PC-3 (cell line): Measurements from ENCODE around the gene ANXA7. TPM values are rescaled to one million over a fixed set of nuclear protein-coding genes. Genes with fewer than 3 reads are reported as not detected.

Experiments used
- ATAC-seq: fragments of 200-7000 bp; cut with Tn5 transposase; 2 replicates; pipeline ENCODE4 v1.9.1; 2020; ENCODE audit warnings: mild to moderate bottlenecking, moderate library complexity
- BruUV-seq: library from RNA; stranded (reverse); fragments of 400-500 nt; replicated peaks from 2 replicates; lab custom pipeline; 2021; lab: Mats Ljungman, UMichigan
- CTCF ChIA-PET: fragments of 300-600 bp; sonication (Branson Sonifier 250); formaldehyde crosslinking; loops from one replicate; lab custom pipeline; 2022; ENCODE audit warnings: antibody characterized with exemption; lab: Charles Lee
- POLR2A ChIA-PET: fragments of 300-600 bp; sonication (Branson Sonifier 250); formaldehyde crosslinking; loops from one replicate; lab custom pipeline; 2022; ENCODE audit warnings: antibody characterized with exemption; ENCODE audit not compliant: unreplicated experiment; lab: Charles Lee
- DNase-seq: peaks from one replicate; pipeline ENCODE4 v3.0.0-alpha.2; 2015
- H2AFZ ChIP-seq: fragments of 300-600 bp; sonication (generic); 2 replicates; pipeline ENCODE4 v1.6.0; 2016; ENCODE audit warnings: antibody characterized with exemption, low read length
- H3F3A ChIP-seq: fragments of 300-600 bp; sonication (generic); one replicate; pipeline ENCODE4 v1.6.0; 2017; ENCODE audit warnings: antibody characterized with exemption, low read length, control low read depth, mild to moderate bottlenecking; ENCODE audit not compliant: unreplicated experiment
- H3K27ac ChIP-seq: fragments of 300-600 bp; sonication (generic); 2 replicates; pipeline ENCODE4 v1.5.1; 2016; ENCODE audit warnings: mild to moderate bottlenecking, low read length
- H3K27me3 ChIP-seq: fragments of 300-600 bp; sonication (generic); 2 replicates; pipeline ENCODE4 v1.6.1; 2016; ENCODE audit warnings: low read length, mixed read lengths
- H3K36me3 ChIP-seq: fragments of 300-600 bp; sonication (generic); 2 replicates; pipeline ENCODE4 v1.6.1; 2016; ENCODE audit warnings: low read depth, mixed run types, low read length, mixed read lengths
- H3K4me1 ChIP-seq: fragments of 300-600 bp; sonication (generic); 2 replicates; pipeline ENCODE4 v1.5.1; 2016; ENCODE audit warnings: low read length; ENCODE audit not compliant: insufficient read depth
- H3K4me2 ChIP-seq: fragments of 300-600 bp; sonication (generic); 2 replicates; pipeline ENCODE4 v1.6.0; 2016; ENCODE audit warnings: low read length
- H3K4me3 ChIP-seq: fragments of 300-600 bp; sonication (generic); 2 replicates; pipeline ENCODE4 v1.5.1; 2016; ENCODE audit warnings: mild to moderate bottlenecking, low read length, mixed read lengths
- H3K79me2 ChIP-seq: fragments of 300-600 bp; sonication (generic); 2 replicates; pipeline ENCODE4 v1.6.1; 2017; ENCODE audit warnings: low read length, mixed read lengths
- H3K9ac ChIP-seq: fragments of 300-600 bp; sonication (generic); 2 replicates; pipeline ENCODE4 v1.6.0; 2016; ENCODE audit warnings: mild to moderate bottlenecking, low read length
- H3K9me2 ChIP-seq: fragments of 300-600 bp; sonication (generic); replicated peaks from 2 replicates; pipeline ENCODE4 v1.6.1; 2016; ENCODE audit warnings: mixed run types, low read length, mixed read lengths
- H3K9me3 ChIP-seq: fragments of 300-600 bp; sonication (generic); 2 replicates; pipeline ENCODE4 v1.6.1; 2016; ENCODE audit warnings: low read length, mixed read lengths
- H4K20me1 ChIP-seq: fragments of 300-600 bp; sonication (generic); 2 replicates; pipeline ENCODE4 v1.6.1; 2016; ENCODE audit warnings: low read length, mixed read lengths
- EZH2 ChIP-seq: fragments of 300-600 bp; sonication (generic); IDR thresholded peaks from one replicate; pipeline ENCODE4 v1.6.1; 2017; ENCODE audit warnings: antibody characterized with exemption, mild to moderate bottlenecking, low read length; ENCODE audit not compliant: unreplicated experiment
- EZH2phosphoT487 ChIP-seq: fragments of 300-600 bp; sonication (generic); IDR thresholded peaks from 2 replicates; pipeline ENCODE4 v1.6.1; 2018; ENCODE audit warnings: mild to moderate bottlenecking, antibody characterized with exemption, low read length, borderline replicate concordance
- intact Hi-C: fragments of 100-400 bp; cut with micrococcal nuclease; formaldehyde crosslinking; loops from 2 replicates; pipeline ENCODE4 v1.9.0; 2023
- total RNA-seq: library from RNA; depleted of rRNA; stranded (reverse); fragments of >200 nt; gene quantifications from 2 replicates; pipeline ENCODE4 v1.2.3, GENCODE V29; 2014
- TF ChIP-seq, protein P1 (sequence below): fragments of 300-600 bp; sonication (generic); conservative IDR thresholded peaks from 2 replicates; pipeline ENCODE4 v1.5.1; 2017; ENCODE audit warnings: antibody characterized with exemption, low read depth, mild to moderate bottlenecking, low read length

The ANXA7 gene
- total RNA-seq, 1 experiment from 2014 or later = 561 TPM

DNA sequence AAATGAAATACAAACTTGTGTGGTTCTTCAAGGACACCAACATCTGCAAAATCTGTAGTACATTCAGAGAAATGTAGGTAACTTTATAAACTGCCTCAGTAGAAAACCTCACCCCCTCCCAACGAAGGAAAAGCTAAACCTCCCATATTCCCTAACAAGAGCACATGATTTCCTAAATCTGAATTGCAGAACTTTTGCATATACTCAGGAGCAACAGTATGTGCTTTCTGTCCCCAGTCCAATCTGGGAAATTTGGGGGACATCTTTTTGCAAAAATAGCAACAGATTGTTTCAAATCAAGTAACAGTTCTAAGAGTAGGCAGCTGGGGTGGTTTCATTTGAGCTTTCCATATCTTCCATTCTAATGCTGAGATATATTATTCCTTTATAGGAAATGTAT is 35.3 kb upstream of the ANXA7 start:
- no peaks in the 10 kb centered on the region for H3F3A ChIP-seq
- no peaks in the 10 kb centered on the region for H3K79me2 ChIP-seq
- no peaks in the 10 kb centered on the region for H3K4me1 ChIP-seq
- intact Hi-C loops = no loop called here
- ChIA-PET POLR2A (interaction anchor here (0.7 kb wide), 1 partner anchor 654 kb away, joined by 4 read pairs; no protein-coding TSS in a partner anchor), CTCF (no interaction called here)
- H3K9ac ChIP-seq = no peak overlapping the region
- no peak overlapping the region for H3K4me2 ChIP-seq
- no peak overlapping the region for H3K4me3 ChIP-seq
- H4K20me1 ChIP-seq = no peaks in the 10 kb centered on the region
- TF ChIP-seq EZH2phosphoT487 = no peak
- no peak for TF ChIP-seq EZH2
- TF ChIP-seq, protein P1, sequence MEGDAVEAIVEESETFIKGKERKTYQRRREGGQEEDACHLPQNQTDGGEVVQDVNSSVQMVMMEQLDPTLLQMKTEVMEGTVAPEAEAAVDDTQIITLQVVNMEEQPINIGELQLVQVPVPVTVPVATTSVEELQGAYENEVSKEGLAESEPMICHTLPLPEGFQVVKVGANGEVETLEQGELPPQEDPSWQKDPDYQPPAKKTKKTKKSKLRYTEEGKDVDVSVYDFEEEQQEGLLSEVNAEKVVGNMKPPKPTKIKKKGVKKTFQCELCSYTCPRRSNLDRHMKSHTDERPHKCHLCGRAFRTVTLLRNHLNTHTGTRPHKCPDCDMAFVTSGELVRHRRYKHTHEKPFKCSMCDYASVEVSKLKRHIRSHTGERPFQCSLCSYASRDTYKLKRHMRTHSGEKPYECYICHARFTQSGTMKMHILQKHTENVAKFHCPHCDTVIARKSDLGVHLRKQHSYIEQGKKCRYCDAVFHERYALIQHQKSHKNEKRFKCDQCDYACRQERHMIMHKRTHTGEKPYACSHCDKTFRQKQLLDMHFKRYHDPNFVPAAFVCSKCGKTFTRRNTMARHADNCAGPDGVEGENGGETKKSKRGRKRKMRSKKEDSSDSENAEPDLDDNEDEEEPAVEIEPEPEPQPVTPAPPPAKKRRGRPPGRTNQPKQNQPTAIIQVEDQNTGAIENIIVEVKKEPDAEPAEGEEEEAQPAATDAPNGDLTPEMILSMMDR = no peak
- H3K27me3 ChIP-seq = 0 out of 2 replicates have a peak, but pooled peaks cover 5% of the 10 kb centered on the region
- no TSS peak for BruUV-seq
- no peak overlapping the region for H2AFZ ChIP-seq
- no peaks in the 10 kb centered on the region for H3K9me2 ChIP-seq
- no peak overlapping the region for H3K27ac ChIP-seq
- H3K36me3 ChIP-seq = peaks cover 4% of the 10 kb centered on the region; the same call in 1 of the 2 replicates
- no peak for ATAC-seq
- H3K9me3 ChIP-seq = no peaks in the 10 kb centered on the region
- no peak for DNase-seq

DNA sequence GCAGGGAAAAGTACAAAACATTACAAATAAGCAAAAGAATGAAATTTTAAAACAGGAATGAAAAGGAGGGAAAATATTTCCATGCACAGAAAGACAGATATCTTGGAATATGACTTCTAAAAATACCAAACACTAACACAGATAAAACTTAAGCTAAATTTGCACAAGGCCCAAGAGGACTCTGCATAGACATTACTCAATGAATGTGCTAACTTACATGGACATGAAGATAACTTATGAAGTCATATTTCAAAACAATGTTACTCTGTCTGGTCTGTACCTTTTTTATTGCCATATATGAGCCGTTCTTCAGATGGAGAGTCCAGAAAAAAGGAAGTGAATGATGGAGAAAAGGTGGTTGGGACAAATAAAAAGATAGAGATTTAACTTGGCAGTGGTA is 34.5 kb upstream of the ANXA7 start:
- no peak for ATAC-seq
- Histone ChIP-seq H3K27ac (no peak overlapping the region), H2AFZ (no peak overlapping the region), H3K9ac (no peak overlapping the region), H3F3A (no peaks in the 10 kb centered on the region), H4K20me1 (no peaks in the 10 kb centered on the region), H3K79me2 (no peaks in the 10 kb centered on the region), H3K27me3 (0 out of 2 replicates have a peak, but pooled peaks cover 5% of the 10 kb centered on the region), H3K4me2 (no peak overlapping the region), H3K4me1 (no peaks in the 10 kb centered on the region), H3K4me3 (no peak overlapping the region), H3K36me3 (peaks cover 4% of the 10 kb centered on the region; the same call in 1 of the 2 replicates), H3K9me3 (no peaks in the 10 kb centered on the region), H3K9me2 (no peaks in the 10 kb centered on the region)
- TF ChIP-seq, protein P1 = no peak
- no peak for TF ChIP-seq EZH2phosphoT487
- no peak for TF ChIP-seq EZH2
- POLR2A ChIA-PET = no interaction called here
- CTCF ChIA-PET = no interaction called here
- no TSS peak for BruUV-seq
- intact Hi-C loops = no loop called here
- DNase-seq = no peak

DNA sequence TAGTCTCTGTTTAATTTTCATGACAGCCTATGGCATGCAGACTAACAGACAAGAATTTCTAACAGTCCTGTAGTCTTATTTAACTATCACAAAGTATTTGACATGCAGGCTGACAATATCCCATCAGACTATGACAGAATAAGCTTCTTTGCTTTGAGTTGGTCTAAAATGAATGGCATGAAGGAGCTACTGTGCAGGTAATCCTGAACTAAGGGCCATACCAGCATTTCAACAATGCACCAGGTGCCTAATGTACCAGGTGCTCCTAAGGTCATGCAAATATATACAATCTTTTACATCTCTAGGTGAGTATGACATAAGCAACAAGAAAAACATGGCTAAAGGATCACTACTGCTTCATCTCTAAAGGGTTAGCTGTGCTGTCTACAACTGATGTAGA is 33.1 kb upstream of the ANXA7 start:
- ATAC-seq (no peak), DNase-seq (no peak)
- H3K9ac ChIP-seq = no peak overlapping the region
- no peaks in the 10 kb centered on the region for H3K9me3 ChIP-seq
- ChIA-PET POLR2A (no interaction called here), CTCF (no interaction called here)
- no peaks in the 10 kb centered on the region for H3K9me2 ChIP-seq
- H3K4me1 ChIP-seq = no peaks in the 10 kb centered on the region
- H3K79me2 ChIP-seq = no peaks in the 10 kb centered on the region
- H2AFZ ChIP-seq = no peak overlapping the region
- H3K4me2 ChIP-seq = no peak overlapping the region
- intact Hi-C loops = no loop called here
- H3F3A ChIP-seq = no peaks in the 10 kb centered on the region
- 0 out of 2 replicates have a peak, but pooled peaks cover 5% of the 10 kb centered on the region for H3K27me3 ChIP-seq
- H3K4me3 ChIP-seq = no peak overlapping the region
- TF ChIP-seq, protein P1 = no peak
- no peak for TF ChIP-seq EZH2
- no peak for TF ChIP-seq EZH2phosphoT487
- no TSS peak for BruUV-seq
- H3K27ac ChIP-seq = no peak overlapping the region
- no peaks in the 10 kb centered on the region; the same call in 1 of the 2 replicates for H3K36me3 ChIP-seq
- H4K20me1 ChIP-seq = no peaks in the 10 kb centered on the region
